GM20431 (cell line): ENCODE results near the gene PGBD5.

Experiments
- in situ Hi-C: fragments of 300-500 bp; cut with MseI, MboI; formaldehyde crosslinking; loops from one replicate; pipeline ENCODE4 v1.15.0; 2020; ENCODE audit warnings: low sequenced_read_pairs; ENCODE audit not compliant: unreplicated experiment

Gene PGBD5

GRCh38 chr1:230274254-230274653 is 151.9 kb downstream of the PGBD5 start:
- in situ Hi-C loops: no loop called here

GRCh38 chr1:230273141-230273710 is 152.9 kb downstream of the PGBD5 start:
- in situ Hi-C loops: no loop called here

DNA sequence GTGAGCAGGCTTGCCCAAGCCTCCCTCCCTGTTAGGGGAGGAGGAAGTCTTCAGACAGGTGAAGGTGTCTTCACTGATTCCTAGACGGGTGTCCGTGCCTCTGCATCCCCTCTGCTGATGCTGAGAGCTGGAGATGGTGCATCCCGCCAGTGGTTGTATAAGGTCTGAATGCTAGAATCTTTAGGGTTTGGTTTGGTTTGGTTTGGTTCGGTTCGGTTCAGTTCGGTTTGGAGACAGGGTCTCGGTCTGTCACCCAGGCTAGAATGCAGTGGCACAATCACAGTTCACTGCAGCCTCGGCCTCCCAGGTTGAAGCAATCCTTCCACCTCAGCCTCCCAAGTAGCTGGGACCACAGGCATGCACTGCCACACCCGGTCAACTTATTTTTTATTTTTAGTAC is 153.6 kb downstream of the PGBD5 start:
- in situ Hi-C loops: no loop called here

DNA sequence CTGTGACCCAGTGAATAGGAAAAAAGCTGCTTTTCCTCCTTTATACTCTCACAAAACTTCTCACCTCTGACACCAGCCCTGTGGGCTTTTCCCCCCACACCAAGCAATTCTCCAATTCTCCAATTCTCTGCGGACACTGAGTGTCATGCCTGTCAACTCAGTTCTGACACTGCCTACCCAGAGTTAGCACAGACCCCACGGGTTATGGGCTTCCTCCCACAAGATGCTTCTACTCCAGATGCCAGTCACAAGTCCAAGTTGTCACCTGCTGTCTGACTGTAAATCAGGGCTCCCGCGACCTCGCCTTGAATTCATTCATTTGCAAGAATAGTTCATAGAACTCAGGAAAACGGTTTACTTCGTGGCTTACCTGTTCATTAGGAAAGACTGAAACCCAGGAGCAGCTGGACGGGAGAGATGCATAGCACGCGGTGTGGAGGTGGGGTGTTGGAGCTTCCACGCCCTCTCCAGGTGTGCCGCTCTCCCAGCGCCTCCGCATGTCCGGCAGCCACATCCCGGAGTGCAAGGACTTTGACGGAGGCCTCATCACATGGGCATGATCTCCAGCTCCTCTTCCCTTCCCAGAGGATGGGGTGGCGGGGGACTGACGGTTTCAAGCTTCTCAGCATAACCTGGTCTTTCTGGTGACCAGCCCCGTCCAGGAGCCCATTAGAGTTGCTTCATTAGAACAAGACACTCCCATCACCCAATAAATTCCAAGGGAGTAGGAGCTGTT is 154.7 kb downstream of the PGBD5 start:
- in situ Hi-C loops: no loop called here

GRCh38 chr1:230270559-230271281 is 155.4 kb downstream of the PGBD5 start:
- in situ Hi-C loops: no loop called here

GRCh38 chr1:230270185-230270558 is 156.0 kb downstream of the PGBD5 start:
- in situ Hi-C loops: no loop called here

- in situ Hi-C loops: no loop called here
Measured at GRCh38 chr1:230268371-230269170, 157.6 kb downstream of the PGBD5 start.

- in situ Hi-C loops: no loop called here
Measured at GRCh38 chr1:230267338-230268065, 158.6 kb downstream of the PGBD5 start.

DNA sequence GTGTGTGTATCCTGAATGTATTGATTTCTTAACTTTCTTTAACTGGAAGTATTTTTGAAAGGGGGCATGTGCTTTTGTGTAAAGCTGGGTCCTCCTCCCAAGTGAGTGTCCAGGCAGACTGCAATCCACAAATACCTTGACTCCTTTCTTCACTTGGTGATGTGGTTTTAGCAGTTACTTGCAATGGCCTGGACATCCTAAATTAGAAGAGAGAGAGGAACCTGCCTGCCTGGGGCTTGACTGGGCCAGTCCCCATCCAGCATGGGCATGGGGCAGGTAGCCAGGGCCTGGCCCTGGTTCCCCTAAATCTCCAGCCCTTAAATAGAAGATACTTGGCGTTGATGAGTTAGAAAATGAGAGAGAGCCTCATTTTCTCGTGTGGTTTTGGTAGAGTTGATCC is 159.7 kb downstream of the PGBD5 start:
- in situ Hi-C loops: no loop called here

DNA sequence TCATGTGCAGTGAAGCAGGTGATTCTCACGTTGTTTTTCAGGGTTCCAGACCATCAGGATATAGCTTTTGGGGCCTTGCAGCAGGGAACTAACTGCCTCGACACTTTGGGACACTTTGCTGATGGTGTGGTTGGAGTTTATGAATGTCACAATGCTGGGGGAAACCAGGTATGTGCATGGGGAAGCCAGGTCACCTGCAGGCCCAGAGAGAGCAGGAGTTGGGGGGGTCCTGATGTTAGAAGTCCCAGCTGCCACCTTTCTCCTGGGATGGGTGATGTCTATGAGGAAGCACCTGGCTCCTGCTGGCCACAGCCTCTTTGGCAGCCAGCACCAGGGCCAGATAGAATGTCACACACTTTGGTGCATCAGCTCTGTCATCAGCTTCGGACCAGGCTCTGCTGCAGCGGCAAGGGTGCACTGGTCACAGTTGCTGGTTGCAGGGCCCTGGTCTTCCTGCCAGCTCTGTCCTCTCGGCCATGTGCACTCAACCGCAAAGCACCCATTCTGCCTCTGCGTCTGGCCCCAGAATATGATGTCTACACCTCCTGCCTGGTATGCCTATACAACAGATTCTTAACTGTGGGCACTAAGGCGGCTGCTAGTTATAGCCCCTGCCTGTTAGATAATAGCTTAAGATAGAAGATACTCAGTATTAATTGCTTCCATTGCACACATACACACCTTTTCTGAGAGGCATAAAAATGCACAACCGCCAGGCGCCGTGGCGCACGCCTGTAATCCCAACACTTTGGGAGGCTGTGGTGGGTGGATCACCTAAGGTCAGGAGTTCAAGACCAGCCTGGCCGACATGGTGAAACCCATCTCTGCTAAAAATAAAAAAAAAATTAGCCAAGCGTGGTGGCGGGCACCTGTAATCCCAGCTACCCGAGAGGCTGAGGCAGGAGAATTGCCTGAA is 160.7 kb downstream of the PGBD5 start:
- in situ Hi-C loops: no loop called here
